ENCODE data around the gene ECE1. TPM values are rescaled to one million over a fixed set of nuclear protein-coding genes. Genes with fewer than 3 reads are reported as not detected.
A peak's percentile ranks its signal among the peaks of the same experiment; 100 is the strongest.

The ECE1 gene
- total RNA-seq, 1 experiment from 2014 or later, result 101 TPM

GRCh38 chr1:21220815-21221214 is 69.4 kb downstream of the ECE1 start:
- no peak overlapping the region for H3K27ac Mint-ChIP-seq (ENCODE audit: unreplicated experiment)
- no peaks in the 10 kb centered on the region for H3K9me3 Mint-ChIP-seq (ENCODE audit: low read depth, unreplicated experiment)
- peaks cover 38% of the 10 kb centered on the region for H3K36me3 Mint-ChIP-seq (ENCODE audit: insufficient read depth, unreplicated experiment)
- TF ChIP-seq CTCF (IDR thresholded peaks at IDR 0.05; ENCODE audit: unreplicated experiment), result no peak
- no peaks in the 10 kb centered on the region for H3K27me3 Mint-ChIP-seq (ENCODE audit: unreplicated experiment)
- intact Hi-C loops (cut with micrococcal nuclease; ENCODE audit: unreplicated experiment), result no loop called here
- no peak overlapping the region for H3K4me3 Mint-ChIP-seq (ENCODE audit: low read depth, unreplicated experiment)
- no peak for DNase-seq
- H3K4me1 Mint-ChIP-seq (ENCODE audit: low read depth, unreplicated experiment), result no peaks in the 10 kb centered on the region
- CTCF ChIA-PET, result no interaction called here
- no TSS peak for BruUV-seq (replicated peaks)

GRCh38 chr1:21219674-21220073 is 70.6 kb downstream of the ECE1 start:
- H3K4me1 Mint-ChIP-seq (ENCODE audit: low read depth, unreplicated experiment), result no peaks in the 10 kb centered on the region
- H3K9me3 Mint-ChIP-seq (ENCODE audit: low read depth, unreplicated experiment), result no peaks in the 10 kb centered on the region
- H3K4me3 Mint-ChIP-seq (ENCODE audit: low read depth, unreplicated experiment), result no peak overlapping the region
- no peaks in the 10 kb centered on the region for H3K27me3 Mint-ChIP-seq (ENCODE audit: unreplicated experiment)
- DNase-seq, result no peak
- intact Hi-C loops (cut with micrococcal nuclease; ENCODE audit: unreplicated experiment), result no loop called here
- no peak for TF ChIP-seq CTCF (IDR thresholded peaks at IDR 0.05; ENCODE audit: unreplicated experiment)
- CTCF ChIA-PET, result no interaction called here
- H3K36me3 Mint-ChIP-seq (ENCODE audit: insufficient read depth, unreplicated experiment), result peaks cover 32% of the 10 kb centered on the region
- H3K27ac Mint-ChIP-seq (ENCODE audit: unreplicated experiment), result no peak overlapping the region
- BruUV-seq (replicated peaks), result no TSS peak

GRCh38 chr1:21217812-21218596 is 72.3 kb downstream of the ECE1 start:
- intact Hi-C loops (cut with micrococcal nuclease; ENCODE audit: unreplicated experiment), result no loop called here
- H3K27me3 Mint-ChIP-seq (ENCODE audit: unreplicated experiment), result no peaks in the 10 kb centered on the region

More at GRCh38 chr1:21217812-21218596, 72.3 kb downstream of the ECE1 start:
- peaks cover 27% of the 10 kb centered on the region for H3K36me3 Mint-ChIP-seq (ENCODE audit: insufficient read depth, unreplicated experiment)
- no peak overlapping the region for H3K27ac Mint-ChIP-seq (ENCODE audit: unreplicated experiment)
- peak; percentile 28 for DNase-seq
- CTCF ChIA-PET, result interaction anchor here (0.6 to 1.3 kb wide), 2 partner anchors 137 to 150 kb away, joined by 3 to 4 read pairs; no protein-coding TSS in a partner anchor
- no peaks in the 10 kb centered on the region for H3K9me3 Mint-ChIP-seq (ENCODE audit: low read depth, unreplicated experiment)
- no peak for TF ChIP-seq CTCF (IDR thresholded peaks at IDR 0.05; ENCODE audit: unreplicated experiment)
- BruUV-seq (replicated peaks), result TSS peak; percentile 40
- H3K4me1 Mint-ChIP-seq (ENCODE audit: low read depth, unreplicated experiment), result no peaks in the 10 kb centered on the region
- no peak overlapping the region for H3K4me3 Mint-ChIP-seq (ENCODE audit: low read depth, unreplicated experiment)
